ENCODE results near the gene ERCC6L.

The ERCC6L gene, protein sequence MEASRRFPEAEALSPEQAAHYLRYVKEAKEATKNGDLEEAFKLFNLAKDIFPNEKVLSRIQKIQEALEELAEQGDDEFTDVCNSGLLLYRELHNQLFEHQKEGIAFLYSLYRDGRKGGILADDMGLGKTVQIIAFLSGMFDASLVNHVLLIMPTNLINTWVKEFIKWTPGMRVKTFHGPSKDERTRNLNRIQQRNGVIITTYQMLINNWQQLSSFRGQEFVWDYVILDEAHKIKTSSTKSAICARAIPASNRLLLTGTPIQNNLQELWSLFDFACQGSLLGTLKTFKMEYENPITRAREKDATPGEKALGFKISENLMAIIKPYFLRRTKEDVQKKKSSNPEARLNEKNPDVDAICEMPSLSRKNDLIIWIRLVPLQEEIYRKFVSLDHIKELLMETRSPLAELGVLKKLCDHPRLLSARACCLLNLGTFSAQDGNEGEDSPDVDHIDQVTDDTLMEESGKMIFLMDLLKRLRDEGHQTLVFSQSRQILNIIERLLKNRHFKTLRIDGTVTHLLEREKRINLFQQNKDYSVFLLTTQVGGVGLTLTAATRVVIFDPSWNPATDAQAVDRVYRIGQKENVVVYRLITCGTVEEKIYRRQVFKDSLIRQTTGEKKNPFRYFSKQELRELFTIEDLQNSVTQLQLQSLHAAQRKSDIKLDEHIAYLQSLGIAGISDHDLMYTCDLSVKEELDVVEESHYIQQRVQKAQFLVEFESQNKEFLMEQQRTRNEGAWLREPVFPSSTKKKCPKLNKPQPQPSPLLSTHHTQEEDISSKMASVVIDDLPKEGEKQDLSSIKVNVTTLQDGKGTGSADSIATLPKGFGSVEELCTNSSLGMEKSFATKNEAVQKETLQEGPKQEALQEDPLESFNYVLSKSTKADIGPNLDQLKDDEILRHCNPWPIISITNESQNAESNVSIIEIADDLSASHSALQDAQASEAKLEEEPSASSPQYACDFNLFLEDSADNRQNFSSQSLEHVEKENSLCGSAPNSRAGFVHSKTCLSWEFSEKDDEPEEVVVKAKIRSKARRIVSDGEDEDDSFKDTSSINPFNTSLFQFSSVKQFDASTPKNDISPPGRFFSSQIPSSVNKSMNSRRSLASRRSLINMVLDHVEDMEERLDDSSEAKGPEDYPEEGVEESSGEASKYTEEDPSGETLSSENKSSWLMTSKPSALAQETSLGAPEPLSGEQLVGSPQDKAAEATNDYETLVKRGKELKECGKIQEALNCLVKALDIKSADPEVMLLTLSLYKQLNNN

DNA sequence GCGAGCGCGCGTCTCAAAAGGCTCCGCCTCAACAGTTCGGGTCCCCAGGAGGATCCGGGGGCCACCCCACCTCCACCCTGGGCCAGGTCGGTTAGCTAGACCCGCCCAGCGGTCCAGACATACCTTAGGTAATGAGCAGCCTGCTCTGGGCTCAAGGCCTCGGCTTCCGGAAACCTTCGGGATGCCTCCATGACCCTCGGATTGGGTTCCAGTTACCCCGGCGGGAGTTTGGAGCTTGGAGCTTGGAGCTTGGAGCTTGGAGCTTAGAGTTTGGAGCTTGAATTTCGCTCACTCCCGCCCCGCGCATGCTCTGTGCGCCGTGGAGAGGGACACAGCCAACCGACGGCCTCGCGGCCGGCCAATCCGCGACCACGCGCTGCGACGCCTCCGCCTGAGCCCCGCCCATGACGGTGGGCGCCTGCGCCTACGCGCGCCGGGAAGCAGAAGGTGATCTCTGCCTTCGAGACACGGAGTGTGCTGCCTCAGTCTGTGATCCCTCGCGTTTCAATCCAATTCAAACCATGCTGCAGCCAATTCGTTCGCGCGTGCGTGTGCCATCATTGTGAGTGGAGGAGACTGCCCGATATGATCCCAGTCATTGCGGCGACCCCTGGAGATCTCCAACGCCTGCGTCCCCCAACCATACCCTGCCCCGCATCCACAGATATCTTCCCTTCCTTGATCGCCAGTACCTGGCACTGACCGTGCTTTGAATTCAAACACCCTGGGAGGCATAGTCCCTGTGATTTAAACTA is at the start of gene ERCC6L:
Gene ERCC6L, minus strand, starts transcription at position 307 of the 755 bp plus-strand sequence. Its CDS starts 116 bp downstream, at position 191.
- peak; percentile 92 for DNase-seq

DNA sequence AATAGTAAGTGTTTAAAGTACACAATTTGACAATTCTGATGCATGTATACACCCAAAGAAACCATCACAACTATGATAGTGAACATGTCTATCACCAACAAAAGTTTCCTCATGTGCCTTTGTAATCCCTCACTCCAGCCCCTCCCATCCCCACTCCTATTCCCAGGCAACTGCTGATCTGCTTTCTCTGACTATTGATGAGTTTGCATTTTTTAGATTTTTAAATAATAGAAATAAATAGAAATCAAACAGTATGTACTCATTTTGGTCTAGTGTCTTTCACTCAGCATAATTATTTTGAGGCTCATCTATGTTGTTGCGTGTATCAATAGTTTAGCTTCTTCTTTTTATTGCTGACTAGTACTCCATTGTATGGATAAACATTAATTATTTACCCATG is 43.5 kb upstream of the ERCC6L start:
- no peak for DNase-seq

DNA sequence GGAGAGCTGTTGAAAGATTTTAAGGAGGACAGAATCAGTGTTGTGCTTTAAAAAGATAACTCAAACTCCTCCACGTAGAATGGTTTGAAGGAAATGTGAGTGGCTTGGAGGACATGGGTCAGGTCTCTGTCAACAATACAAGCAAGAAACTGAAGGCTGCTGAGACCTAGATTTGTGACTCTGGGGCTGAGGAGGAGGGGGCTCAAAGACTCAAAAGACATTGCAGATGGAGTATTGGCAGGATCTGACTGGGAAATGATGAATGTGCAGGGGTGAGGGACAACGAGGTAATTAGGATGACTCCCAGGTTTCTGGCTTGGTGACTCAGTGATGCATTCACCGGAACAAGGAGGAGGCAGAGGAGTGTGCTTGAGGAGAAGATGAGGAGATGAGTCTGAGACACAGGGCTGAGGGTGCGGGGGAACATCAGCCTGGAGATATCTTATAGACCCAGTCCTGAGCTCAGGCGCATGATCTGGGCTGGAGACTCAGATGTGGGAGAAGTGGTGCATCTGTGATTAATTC is 41.6 kb upstream of the ERCC6L start:
- DNase-seq: no peak

DNA sequence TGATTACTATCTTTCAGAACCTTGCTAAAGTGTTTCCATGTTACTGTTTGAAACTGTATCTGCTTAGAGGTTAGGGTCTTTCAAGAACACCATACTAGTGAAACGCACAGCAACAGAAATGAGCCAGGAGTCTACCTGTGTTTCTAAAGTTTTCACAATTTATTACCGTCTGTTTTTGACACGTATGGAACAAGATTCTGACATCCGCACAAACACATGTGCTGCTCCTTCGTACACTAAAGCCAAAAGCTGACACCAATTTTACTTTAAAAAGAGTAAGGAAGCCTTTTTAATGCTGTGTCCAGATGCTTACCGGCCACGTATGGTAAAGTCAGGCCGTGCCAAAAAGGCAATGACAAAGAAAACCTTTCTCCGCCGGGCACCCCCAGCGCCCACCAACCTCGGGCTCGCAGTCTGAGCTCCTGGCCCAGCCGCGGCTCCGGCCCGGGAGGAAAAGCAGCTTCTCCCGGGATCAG is 37.7 kb upstream of the ERCC6L start:
- no peak for DNase-seq

DNA sequence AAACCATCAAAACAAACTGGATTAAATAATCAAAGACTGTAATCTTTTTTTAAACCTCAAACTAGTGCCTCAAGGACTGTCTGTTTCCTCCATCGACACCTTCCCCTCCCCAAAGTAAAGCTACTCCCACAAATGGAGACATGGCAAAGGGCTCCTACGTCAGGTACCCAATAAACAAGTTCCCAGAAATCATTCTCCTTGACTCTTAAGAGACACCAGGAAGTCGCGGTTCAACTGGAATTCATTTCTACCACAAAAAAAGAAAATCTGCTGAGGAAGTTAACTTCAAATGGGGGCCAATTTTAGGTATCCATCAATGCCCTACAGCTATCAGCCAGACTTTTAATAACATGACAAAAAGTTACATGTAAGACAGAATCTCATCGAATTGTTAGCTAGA is 35.7 kb upstream of the ERCC6L start:
- no peak for DNase-seq

DNA sequence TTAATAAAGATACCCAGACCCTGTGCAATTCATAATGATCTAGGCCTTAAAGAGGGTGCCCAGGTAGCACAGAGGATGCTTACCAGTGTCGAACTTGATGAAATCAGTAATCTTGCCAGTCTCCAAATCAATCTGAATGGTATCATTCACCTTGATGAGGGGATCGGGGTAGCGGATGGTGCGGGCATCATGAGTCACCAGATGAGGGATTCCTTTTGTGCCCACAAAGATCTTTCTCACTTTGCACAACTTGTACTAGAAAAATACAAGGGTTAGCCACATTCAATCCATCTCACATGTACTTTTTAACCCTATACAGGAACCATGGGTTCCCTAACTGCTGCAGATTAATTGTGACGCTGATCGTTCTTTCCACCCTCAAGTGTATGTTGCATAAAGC is 34.9 kb upstream of the ERCC6L start:
- no peak for DNase-seq

DNA sequence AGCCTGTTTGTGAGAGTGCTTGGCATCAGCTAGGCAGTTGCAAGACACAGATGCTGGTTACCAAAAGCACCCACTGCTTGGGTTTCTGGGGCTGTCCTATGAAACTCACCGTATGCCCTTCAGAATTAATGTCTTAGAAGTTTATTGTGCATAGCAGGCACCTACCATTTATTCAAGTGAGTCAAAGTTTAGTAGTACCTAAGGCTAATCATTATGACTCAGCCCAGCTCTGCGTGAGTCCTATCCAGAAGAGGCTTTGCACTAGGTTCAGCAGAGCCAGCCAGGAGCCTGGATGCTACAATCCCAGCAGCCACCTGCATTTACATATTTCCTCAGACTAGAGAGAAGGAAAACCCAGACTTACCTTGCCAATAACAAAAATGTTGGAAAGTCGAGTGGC is 34.0 kb upstream of the ERCC6L start:
- no peak for DNase-seq

DNA sequence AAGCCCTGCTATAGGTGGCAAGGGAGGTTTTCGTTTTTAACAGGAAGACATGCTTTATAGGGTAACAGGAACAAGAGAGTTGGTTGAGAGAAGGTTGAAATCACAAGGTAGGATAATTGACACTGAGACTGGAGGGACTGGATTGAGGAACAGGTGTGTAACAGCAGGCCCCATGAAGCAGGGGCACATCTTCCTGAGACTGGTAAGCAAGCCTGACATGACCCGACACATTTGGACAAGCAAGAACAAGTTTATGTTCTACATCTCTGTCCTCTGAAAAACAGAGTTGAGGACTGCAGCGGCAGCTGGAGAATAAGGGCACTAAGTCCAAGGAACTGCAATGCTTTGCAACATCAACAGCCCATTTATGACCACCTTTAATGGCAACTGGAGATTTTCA is 33.0 kb upstream of the ERCC6L start:
- DNase-seq: no peak

DNA sequence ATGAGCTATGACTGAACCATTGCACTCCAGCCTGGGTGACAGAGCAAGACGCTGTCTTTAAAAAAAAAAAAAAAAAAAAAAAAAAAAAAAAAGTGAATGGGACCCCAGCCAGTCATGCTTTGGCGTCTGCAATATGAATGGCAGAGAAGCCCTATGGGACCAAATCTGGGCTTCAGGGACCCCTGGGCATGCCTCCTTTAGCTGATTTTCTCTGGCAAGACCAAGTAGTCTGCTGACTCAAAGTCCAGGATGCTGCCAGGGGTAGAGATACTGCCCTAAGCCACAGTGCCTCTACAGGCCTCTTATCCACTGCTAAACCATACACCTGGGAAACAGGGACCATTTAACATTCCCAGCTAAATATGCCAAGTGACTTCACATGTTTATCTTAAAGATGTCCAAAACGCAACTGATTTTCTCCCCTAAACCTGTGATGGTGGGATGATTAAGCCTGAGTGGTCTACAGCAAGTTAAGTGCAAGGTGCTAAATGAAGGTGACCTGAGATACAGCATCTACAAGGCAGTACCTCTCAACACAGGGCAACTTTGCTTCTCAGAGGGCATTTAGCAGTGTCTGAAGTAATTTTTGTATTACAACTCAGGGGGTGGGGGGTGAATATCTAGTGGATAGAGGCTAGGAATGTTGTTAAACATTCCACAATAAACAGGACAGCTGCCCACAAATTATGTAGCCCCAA is 32.4 kb upstream of the ERCC6L start:
- no peak for DNase-seq

DNA sequence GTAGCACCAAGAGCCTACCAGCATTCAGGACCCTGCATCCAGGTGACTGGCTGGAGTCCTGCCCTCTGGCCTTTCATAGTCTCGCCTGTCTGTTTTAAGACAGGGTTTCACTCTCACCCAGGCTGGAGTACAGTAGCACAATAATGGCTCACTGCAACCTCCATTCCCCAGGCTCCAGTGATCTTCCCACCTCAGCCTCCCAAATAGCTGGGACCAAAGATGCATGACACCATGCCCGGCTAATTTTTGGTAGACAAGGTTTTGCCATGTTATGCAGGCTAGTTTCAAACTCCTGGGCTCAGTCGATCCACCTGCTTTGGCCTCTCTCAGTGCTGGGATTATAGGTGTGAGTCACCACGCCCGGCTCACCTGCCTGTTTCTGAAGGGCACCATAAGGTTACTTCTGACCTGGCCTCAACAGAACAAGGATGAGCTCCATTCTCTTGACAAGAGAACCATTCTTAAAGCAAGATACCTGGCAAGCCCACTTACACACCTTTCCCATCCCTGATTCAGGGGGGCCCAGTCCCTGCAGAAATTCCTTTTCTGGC is 31.6 kb upstream of the ERCC6L start:
- DNase-seq: no peak

DNA sequence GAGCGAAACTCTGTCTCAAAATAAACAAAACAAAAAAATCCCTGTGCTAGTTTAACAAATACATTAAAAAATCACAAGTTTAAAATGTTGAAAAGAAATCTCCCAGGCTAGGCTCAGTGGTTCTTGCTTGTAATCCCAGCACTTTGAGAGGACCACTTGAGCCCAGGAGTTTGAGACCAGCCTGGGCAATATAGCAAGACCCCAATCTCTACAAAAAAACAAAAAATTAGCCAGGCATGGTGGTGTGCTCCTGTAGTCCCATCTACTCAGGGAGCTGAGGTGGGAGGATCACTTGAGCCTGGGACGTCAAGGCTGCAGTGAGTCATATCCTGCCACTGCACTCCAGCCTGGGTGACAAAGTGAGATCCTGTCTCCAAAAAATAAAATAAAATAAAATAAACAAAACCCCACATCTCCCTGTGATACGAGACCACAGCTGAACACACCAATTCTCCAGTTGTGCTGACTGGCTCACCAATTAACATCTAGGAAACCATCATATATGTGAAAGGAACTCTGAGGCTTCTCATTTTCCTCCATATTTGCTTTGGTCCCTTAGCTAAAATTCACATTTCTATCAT is 30.9 kb upstream of the ERCC6L start:
- no peak for DNase-seq

DNA sequence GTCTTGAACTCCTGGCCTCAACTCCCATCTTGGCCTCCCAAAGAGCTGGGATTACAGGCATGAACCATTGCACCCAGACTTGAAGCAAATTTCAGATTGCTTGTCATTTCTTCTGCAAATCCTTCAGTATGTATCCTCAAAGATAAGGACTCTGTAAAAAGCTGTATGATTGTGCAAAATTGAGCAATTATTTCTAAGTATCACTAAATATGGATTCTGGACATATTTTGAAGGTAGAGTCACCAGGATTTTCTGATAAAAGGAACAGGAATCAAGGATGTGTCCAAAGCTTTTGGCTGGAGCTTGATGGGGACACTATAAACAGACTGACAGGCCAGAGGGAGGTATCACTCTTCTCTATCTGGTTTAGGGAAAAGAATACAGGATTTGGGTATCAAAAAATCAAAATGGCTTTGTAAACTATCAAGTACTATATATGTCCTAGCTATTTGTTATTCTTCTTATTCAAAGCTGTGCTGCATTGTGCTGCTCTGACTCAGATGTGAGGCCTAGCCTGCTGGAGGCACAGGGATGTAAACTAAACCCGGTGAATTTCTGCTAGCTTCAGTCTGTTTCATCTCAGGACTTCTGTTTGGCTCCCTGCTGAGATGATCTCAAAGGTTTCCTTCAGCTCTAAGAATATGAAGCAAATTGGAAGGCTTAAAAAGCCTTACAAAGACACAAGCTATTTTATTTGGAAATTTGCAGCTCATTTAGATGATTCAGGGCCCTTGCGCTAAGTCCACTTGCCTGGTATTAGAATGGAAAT is 30.0 kb upstream of the ERCC6L start:
- no peak for DNase-seq

DNA sequence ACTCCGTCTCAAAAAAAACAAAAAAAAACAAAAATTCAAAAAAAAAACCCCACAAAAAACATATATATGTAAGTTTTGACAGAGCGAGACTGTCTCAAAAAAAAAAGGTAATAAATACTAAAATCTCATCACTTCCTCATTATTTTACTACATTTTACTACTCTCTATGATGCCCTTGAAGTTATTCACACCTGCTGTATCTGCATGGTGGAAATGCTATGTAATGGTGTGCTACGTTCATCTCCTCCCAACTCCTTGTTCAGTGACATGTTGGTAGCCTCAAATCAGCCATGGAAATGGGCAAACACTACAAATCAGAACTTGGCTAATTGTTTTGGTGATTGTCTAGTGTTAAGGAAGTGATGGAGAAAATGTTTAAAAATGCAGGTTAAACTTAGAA is 26.4 kb upstream of the ERCC6L start:
- DNase-seq: no peak

DNA sequence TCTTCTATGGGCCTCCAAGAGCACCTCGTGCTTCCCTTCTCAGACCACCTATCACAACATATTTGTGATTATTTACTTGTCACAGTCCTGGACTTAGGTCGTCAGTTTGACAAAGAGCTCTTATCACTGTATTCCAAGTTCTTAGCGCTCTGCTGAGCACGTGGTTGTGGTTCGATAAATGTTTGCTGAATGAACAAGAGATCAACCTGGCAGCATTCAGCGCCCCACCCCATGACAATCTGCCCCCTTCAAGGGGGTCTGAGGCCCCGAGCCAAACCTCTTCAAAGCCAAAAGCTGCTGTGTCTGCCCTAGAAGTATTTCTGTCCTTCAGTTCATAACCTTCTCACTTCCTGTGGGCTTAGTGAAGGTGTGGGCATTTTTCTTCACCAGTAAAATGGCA is 23.2 kb upstream of the ERCC6L start:
- no peak for DNase-seq

DNA sequence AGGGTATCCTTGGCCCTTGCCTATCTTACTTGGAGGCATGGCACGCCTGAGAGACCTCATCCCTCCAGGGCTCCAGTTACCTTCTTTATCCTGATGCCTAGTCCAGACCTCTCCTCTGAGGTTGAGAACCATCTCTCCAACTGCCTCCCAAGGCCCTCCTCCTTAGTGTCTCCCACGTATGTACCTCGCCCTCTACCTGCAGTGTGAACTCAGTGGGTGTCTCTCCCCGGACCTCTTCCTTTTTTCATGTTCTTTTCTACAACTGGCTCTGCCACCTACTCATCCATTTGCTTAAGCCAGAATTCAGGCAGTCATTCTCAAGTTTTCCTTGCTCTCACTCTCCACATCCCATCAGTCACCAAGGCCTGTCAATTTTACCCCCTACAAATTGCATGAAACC is 21.6 kb upstream of the ERCC6L start:
- no peak for DNase-seq

DNA sequence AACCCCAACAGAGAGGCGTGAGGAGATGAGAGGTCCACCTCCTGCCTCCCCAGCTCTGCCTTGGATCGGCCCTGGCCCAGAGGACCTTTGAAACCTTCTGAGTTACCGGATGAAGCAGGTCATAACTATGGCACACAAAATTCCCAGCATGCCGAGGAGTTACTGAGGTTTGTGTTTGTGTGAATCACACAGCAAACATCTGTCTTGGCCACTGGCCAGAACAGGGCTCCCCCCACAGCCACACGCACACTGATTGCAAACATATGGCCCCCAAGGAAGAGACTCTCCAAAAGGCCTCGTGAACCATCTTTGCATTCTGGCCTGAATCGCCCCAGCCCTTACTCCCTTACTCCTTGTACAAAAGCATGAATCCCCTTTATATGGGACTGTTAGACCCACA is 19.3 kb upstream of the ERCC6L start:
- no peak for DNase-seq

DNA sequence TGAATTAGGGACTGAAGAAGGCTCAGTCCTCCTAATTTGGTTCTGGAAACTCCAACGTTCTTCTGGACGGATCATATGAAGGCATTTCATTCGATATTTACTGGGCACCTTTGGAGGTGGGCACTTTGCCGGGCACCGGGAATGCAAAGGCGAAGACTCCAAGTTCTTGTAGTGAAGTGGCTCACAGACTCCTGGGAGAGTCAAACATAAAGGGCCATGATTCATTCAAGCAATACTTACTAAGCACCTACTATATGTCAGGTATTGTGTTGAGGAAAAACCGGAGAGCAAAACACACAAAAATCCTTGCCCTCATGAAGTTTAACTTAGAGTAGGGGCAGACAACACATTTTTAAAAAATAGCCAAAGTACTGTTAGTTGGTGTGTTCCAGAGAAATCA is 17.0 kb upstream of the ERCC6L start:
- DNase-seq: no peak

DNA sequence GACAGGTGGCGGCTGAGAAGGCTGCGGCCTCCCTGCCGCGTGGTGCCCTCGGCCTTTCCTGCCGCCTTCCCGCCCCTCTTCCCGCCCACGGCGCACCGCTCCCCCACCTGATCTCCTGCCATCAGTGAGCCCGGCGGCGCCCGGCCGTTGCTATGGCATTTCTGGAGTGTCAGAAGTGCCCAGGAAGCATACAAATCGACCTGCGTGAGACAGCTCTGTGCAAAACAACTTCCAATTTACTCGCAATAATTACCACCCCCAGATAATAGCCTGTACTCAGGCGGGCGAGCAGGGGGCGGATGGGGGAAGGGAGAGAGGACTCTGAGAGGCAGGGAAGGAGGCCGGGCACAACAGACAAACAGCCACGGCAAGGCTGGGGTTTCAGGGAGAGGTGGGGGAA is 16.6 kb upstream of the ERCC6L start:
- DNase-seq: no peak

DNA sequence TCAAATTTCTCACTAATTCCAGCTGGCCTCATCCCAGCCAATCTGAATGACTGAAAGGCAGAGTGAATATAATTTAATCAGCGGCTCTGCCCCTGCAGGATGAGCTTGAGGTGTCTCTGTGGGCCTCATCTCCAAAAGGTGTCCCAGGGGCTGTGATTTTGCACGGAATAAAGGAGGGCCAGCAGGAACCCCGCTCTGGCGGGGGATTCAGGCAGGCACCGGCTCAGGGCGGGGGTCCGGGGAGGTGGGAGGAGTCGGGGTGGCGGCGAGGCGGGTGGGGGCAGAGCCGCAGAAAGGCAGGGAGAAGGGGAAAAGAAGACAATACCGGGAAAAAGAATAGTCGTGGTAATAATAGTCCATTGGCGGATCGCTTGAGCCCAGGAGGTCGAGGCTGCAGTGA is 16.0 kb upstream of the ERCC6L start:
- DNase-seq: no peak

DNA sequence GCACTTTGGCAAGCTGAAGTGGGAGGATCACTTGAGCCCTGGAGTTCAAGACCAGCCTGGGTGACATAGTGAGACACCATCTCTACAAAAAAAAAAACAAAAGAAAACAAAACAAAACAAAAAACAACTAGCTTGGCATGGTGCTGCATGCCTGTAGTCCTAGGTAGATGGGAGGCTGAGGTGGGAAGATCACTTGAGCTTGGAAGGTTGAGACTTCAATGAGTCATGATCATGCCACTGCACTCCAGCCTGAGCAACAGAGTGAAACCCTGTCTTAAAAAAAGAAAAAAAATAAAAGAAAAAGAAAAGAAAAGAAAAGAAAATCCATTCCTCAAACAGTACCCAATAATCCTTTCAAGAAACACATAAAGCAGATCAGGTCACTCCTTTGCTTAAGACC is 14.9 kb upstream of the ERCC6L start:
- no peak for DNase-seq
